Astrocyte of the cerebellum (primary cell): ENCODE measurements around the gene AADACL3.

Source experiments
- DNase-seq: peaks from one replicate; pipeline ENCODE4 v3.0.0-alpha.2; 2011; ENCODE audit warnings: low read depth
- H3K4me3 ChIP-seq: 2 replicates; pipeline ENCODE4 v1.5.1; 2011; ENCODE audit warnings: mild to moderate bottlenecking, low read depth, low read length, moderate library complexity
- CTCF ChIP-seq: IDR thresholded peaks from 2 replicates; pipeline ENCODE4 v1.5.1; 2012; ENCODE audit warnings: low read length, low read depth, moderate library complexity, mild to moderate bottlenecking; ENCODE audit errors: missing control alignments
- in situ Hi-C: cut with HindIII; loops from 2 replicates; pipeline ENCODE4 v1.10.0; 2017; ENCODE audit warnings: low sequenced_read_pairs

The AADACL3 gene

GRCh38 chr1:12734651-12735050 lies 18.7 kb downstream of the AADACL3 start:
- no peak overlapping the region for H3K4me3 ChIP-seq
- no peak for DNase-seq
- in situ Hi-C loops = no loop called here
- TF ChIP-seq CTCF = no peak

GRCh38 chr1:12738934-12739333 lies 23.0 kb downstream of the AADACL3 start:
- TF ChIP-seq CTCF = no peak
- no peak for DNase-seq
- in situ Hi-C loops = no loop called here
- H3K4me3 ChIP-seq = no peak overlapping the region

- no peak overlapping the region for H3K4me3 ChIP-seq
- in situ Hi-C loops = no loop called here
- TF ChIP-seq CTCF = no peak
- no peak for DNase-seq
Observed at GRCh38 chr1:12739613-12740012, 23.7 kb downstream of the AADACL3 start.

GRCh38 chr1:12741946-12742345 lies 26.0 kb downstream of the AADACL3 start:
- in situ Hi-C loops = no loop called here
- no peak for TF ChIP-seq CTCF

GRCh38 chr1:12745126-12745991 lies 29.4 kb downstream of the AADACL3 start:
- no peak for DNase-seq
- no peak for TF ChIP-seq CTCF
- no peak overlapping the region for H3K4me3 ChIP-seq
- in situ Hi-C loops = no loop called here

More at GRCh38 chr1:12741946-12742345, 26.0 kb downstream of the AADACL3 start:
- DNase-seq = no peak
- H3K4me3 ChIP-seq = no peak overlapping the region

GRCh38 chr1:12745992-12746323 lies 30.0 kb downstream of the AADACL3 start, which contains the start of gene CFAP107:
CFAP107 (plus strand) TSS chr1:12746200; CDS start chr1:12746431, 231 bp downstream.
- in situ Hi-C loops = no loop called here
- no peak for TF ChIP-seq CTCF
- DNase-seq = no peak
- no peak within 1 kb of the TSS for H3K4me3 ChIP-seq
